Activated naive CD4-positive, alpha-beta T cell treated with anti-CD3 and anti-CD28 coated beads, Interleukin-2, amount 50 U/mL, for 24 hours (primary cell): ENCODE results near the gene TRAF7.
"Not testable (repeated sequence)": the region's sequence is repeated elsewhere in the genome, so short reads cannot be mapped to it uniquely, and the experiment has no call there.

Experiments used
- H3K27ac Mint-ChIP-seq: one replicate; pipeline ENCODE4 v1.8.0; 2021; ENCODE audit warnings: mild to moderate bottlenecking, mixed read lengths
- H3K27me3 Mint-ChIP-seq: one replicate; pipeline ENCODE4 v1.8.0; 2021; ENCODE audit warnings: mixed read lengths
- H3K36me3 Mint-ChIP-seq: one replicate; pipeline ENCODE4 v1.8.0; 2021; ENCODE audit warnings: mixed read lengths
- H3K4me1 Mint-ChIP-seq: one replicate; pipeline ENCODE4 v1.8.0; 2021; ENCODE audit warnings: mixed read lengths
- H3K4me3 Mint-ChIP-seq: one replicate; pipeline ENCODE4 v1.8.0; 2021; ENCODE audit warnings: mild to moderate bottlenecking, mixed read lengths
- H3K9me3 Mint-ChIP-seq: one replicate; pipeline ENCODE4 v1.8.0; 2021; ENCODE audit warnings: mixed read lengths

Gene TRAF7

GRCh38 chr16:2191446-2191706, 35.8 kb downstream of the TRAF7 start:
- no peaks in the 10 kb centered on the region for H3K9me3 Mint-ChIP-seq
- no peak overlapping the region for H3K27ac Mint-ChIP-seq
- H3K4me1 Mint-ChIP-seq, result peaks cover 4% of the 10 kb centered on the region
- H3K36me3 Mint-ChIP-seq, result no peaks in the 10 kb centered on the region
- peaks cover 4% of the 10 kb centered on the region for H3K27me3 Mint-ChIP-seq
- no peak overlapping the region for H3K4me3 Mint-ChIP-seq

GRCh38 chr16:2194166-2194834, 38.7 kb downstream of the TRAF7 start:
- Mint-ChIP-seq H3K27ac (no peak overlapping the region), H3K4me3 (no peak overlapping the region), H3K27me3 (peaks cover 9% of the 10 kb centered on the region), H3K36me3 (no peaks in the 10 kb centered on the region), H3K4me1 (peaks cover 4% of the 10 kb centered on the region), H3K9me3 (no peaks in the 10 kb centered on the region)

GRCh38 chr16:2194852-2195321, 39.3 kb downstream of the TRAF7 start:
- Mint-ChIP-seq H3K4me1 (peaks cover 4% of the 10 kb centered on the region), H3K4me3 (peak overlapping the region; percentile 36), H3K36me3 (no peaks in the 10 kb centered on the region), H3K9me3 (no peaks in the 10 kb centered on the region), H3K27ac (no peak overlapping the region), H3K27me3 (peaks cover 9% of the 10 kb centered on the region)

GRCh38 chr16:2195322-2196161, 40.0 kb downstream of the TRAF7 start:
- no peak overlapping the region for H3K27ac Mint-ChIP-seq
- H3K4me3 Mint-ChIP-seq, result peak overlapping the region; percentile 36
- H3K9me3 Mint-ChIP-seq, result no peaks in the 10 kb centered on the region
- H3K36me3 Mint-ChIP-seq, result no peaks in the 10 kb centered on the region
- peaks cover 9% of the 10 kb centered on the region for H3K27me3 Mint-ChIP-seq
- peaks cover 4% of the 10 kb centered on the region for H3K4me1 Mint-ChIP-seq

- Mint-ChIP-seq H3K36me3 (no peaks in the 10 kb centered on the region), H3K27ac (no peak within 1 kb of the TSS), H3K27me3 (peaks cover 9% of the 10 kb centered on the region)
These were observed 40.8 kb downstream of the TRAF7 start, which contains the start of gene CASKIN1 for GRCh38 chr16:2196162-2196980. CASKIN1 (minus strand) TSS chr16:2196605; CDS start chr16:2196432, 173 bp downstream.

GRCh38 chr16:2196981-2197511, 41.5 kb downstream of the TRAF7 start:
- H3K27me3 Mint-ChIP-seq, result peaks cover 9% of the 10 kb centered on the region
- peak overlapping the region; percentile 59 for H3K4me3 Mint-ChIP-seq
- no peaks in the 10 kb centered on the region for H3K36me3 Mint-ChIP-seq
- H3K4me1 Mint-ChIP-seq, result peaks cover 4% of the 10 kb centered on the region
- H3K9me3 Mint-ChIP-seq, result no peaks in the 10 kb centered on the region
- H3K27ac Mint-ChIP-seq, result no peak overlapping the region

More at GRCh38 chr16:2196162-2196980, 40.8 kb downstream of the TRAF7 start, which contains the start of gene CASKIN1:
- Mint-ChIP-seq H3K9me3 (no peaks in the 10 kb centered on the region), H3K4me3 (peak within 1 kb of the TSS; percentile 59), H3K4me1 (peaks cover 4% of the 10 kb centered on the region)

GRCh38 chr16:2197765-2198164, 42.2 kb downstream of the TRAF7 start:
- Mint-ChIP-seq H3K4me3 (peak overlapping the region; percentile 59), H3K9me3 (no peaks in the 10 kb centered on the region), H3K27me3 (peaks cover 9% of the 10 kb centered on the region), H3K4me1 (peaks cover 4% of the 10 kb centered on the region), H3K36me3 (no peaks in the 10 kb centered on the region), H3K27ac (no peak overlapping the region)

- Mint-ChIP-seq H3K27me3 (peaks cover 9% of the 10 kb centered on the region), H3K36me3 (no peaks in the 10 kb centered on the region), H3K27ac (no peak overlapping the region), H3K9me3 (no peaks in the 10 kb centered on the region), H3K4me1 (peaks cover 4% of the 10 kb centered on the region), H3K4me3 (peak overlapping the region; percentile 59)
These were observed 42.7 kb downstream of the TRAF7 start for GRCh38 chr16:2198283-2198682.

- Mint-ChIP-seq H3K9me3 (no peaks in the 10 kb centered on the region), H3K27ac (no peak overlapping the region), H3K36me3 (no peaks in the 10 kb centered on the region), H3K4me3 (no peak overlapping the region), H3K4me1 (peaks cover 4% of the 10 kb centered on the region), H3K27me3 (peaks cover 9% of the 10 kb centered on the region)
These were observed 43.5 kb downstream of the TRAF7 start for GRCh38 chr16:2199095-2199494.

GRCh38 chr16:2199621-2200139, 44.1 kb downstream of the TRAF7 start:
- H3K4me1 Mint-ChIP-seq, result peaks cover 10% of the 10 kb centered on the region
- no peaks in the 10 kb centered on the region for H3K9me3 Mint-ChIP-seq
- H3K36me3 Mint-ChIP-seq, result no peaks in the 10 kb centered on the region
- peaks cover 9% of the 10 kb centered on the region for H3K27me3 Mint-ChIP-seq
- no peak overlapping the region for H3K27ac Mint-ChIP-seq
- H3K4me3 Mint-ChIP-seq, result no peak overlapping the region

- H3K4me3 Mint-ChIP-seq, result no peak overlapping the region
These were observed 44.7 kb downstream of the TRAF7 start for GRCh38 chr16:2200313-2200712.

GRCh38 chr16:2203119-2203688, 47.6 kb downstream of the TRAF7 start:
- peaks cover 20% of the 10 kb centered on the region for H3K4me1 Mint-ChIP-seq
- not testable (repeated sequence) for H3K36me3 Mint-ChIP-seq, H3K9me3 Mint-ChIP-seq, H3K27me3 Mint-ChIP-seq
- peak overlapping the region; percentile 74 for H3K27ac Mint-ChIP-seq
- H3K4me3 Mint-ChIP-seq, result peak overlapping the region; percentile 66

More at GRCh38 chr16:2200313-2200712, 44.7 kb downstream of the TRAF7 start:
- Mint-ChIP-seq H3K27me3 (peaks cover 5% of the 10 kb centered on the region), H3K4me1 (peaks cover 6% of the 10 kb centered on the region), H3K9me3 (no peaks in the 10 kb centered on the region), H3K27ac (no peak overlapping the region), H3K36me3 (no peaks in the 10 kb centered on the region)

- peaks cover 20% of the 10 kb centered on the region for H3K4me1 Mint-ChIP-seq
- H3K27ac Mint-ChIP-seq, result peak overlapping the region; percentile 82
- peaks cover 6% of the 10 kb centered on the region for H3K36me3 Mint-ChIP-seq
- no peaks in the 10 kb centered on the region for H3K9me3 Mint-ChIP-seq
- peak overlapping the region; percentile 83 for H3K4me3 Mint-ChIP-seq
- H3K27me3 Mint-ChIP-seq, result no peaks in the 10 kb centered on the region
These were observed 49.0 kb downstream of the TRAF7 start for GRCh38 chr16:2204416-2205103.

- H3K36me3 Mint-ChIP-seq, result peaks cover 6% of the 10 kb centered on the region
- no peaks in the 10 kb centered on the region for H3K9me3 Mint-ChIP-seq
- no peaks in the 10 kb centered on the region for H3K27me3 Mint-ChIP-seq
- H3K27ac Mint-ChIP-seq, result peak within 1 kb of the TSS; percentile 92
- peaks cover 20% of the 10 kb centered on the region for H3K4me1 Mint-ChIP-seq
- H3K4me3 Mint-ChIP-seq, result peak within 1 kb of the TSS; percentile 90
These were observed 49.8 kb downstream of the TRAF7 start, which contains the start of gene MLST8 for GRCh38 chr16:2205104-2205966. MLST8 (plus strand) TSS chr16:2205454; CDS start chr16:2206086, 632 bp downstream.
